UCSD-AML1 (cell line): Measurements from ENCODE around the gene MEX3A.
"Not testable (repeated sequence)": the region's sequence is repeated elsewhere in the genome, so short reads cannot be mapped to it uniquely, and the experiment has no call there.

ENCODE experiments used
- DNase-seq: peaks from one replicate; lab custom pipeline; 2025; ENCODE audit not compliant: unreplicated experiment; lab: John Stamatoyannopoulos, UW

The MEX3A gene

DNA sequence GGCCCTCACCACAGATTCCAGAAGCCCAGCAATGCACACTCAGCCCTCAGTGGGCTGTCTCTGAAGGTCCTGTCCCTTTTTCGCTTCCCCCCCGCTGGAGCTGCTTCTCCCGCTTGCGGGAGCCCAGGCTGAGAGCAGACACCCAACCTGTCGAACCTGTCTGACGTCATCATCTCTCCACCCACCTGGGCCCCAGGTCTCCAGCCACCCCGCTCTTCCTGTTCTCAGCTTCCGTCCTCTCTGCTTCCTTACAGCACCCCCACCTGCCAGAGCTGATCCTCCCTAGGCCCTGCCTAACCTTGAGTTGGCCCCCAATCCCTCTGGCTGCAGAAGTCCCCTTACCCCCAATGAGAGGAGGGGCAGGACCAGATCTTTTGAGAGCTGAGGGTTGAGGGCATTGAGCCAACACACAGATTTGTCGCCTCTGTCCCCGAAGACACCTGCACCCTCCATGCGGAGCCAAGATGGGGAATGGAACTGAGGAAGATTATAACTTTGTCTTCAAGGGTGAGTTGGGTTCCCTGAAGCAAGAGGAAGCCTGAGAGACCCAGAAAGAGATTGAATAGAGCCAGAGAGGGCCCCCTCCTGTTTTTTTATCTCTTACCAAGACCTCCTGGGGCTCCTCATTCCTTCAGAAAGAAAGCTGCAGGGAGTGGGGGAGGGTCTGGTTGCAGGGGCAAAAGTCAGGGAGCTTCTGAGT is 21.2 kb downstream of the MEX3A start, which contains the start of gene RAB25:
Gene RAB25, plus strand, starts transcription at position 224 of the 700 bp plus-strand sequence. Its CDS starts 241 bp downstream, at position 465.
- no peak for DNase-seq

DNA sequence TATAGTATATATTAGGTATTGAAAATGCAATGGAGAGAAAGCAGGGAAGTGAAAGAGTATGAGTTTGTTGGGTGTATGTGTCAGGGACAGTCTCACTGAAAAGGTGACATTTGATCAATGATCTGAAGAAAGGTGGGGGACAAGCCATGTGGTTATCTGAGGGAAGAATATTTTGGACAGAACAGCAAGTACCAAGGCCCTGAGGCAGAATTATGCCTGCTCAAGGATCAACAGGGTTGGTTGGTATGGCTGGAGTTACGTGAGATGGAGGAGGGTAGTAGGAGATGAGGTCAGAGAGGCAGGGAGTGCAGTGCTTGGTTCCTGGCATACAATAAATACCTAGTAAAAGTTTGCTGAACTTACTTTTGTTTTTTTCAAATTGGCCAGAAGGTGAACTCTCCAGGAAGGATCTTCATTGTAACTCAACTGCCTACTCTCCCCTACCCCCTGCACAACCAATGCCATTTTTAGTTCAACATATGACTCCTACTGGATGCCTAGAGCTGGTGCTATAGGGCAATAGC is 25.9 kb downstream of the MEX3A start:
- no peak for DNase-seq

DNA sequence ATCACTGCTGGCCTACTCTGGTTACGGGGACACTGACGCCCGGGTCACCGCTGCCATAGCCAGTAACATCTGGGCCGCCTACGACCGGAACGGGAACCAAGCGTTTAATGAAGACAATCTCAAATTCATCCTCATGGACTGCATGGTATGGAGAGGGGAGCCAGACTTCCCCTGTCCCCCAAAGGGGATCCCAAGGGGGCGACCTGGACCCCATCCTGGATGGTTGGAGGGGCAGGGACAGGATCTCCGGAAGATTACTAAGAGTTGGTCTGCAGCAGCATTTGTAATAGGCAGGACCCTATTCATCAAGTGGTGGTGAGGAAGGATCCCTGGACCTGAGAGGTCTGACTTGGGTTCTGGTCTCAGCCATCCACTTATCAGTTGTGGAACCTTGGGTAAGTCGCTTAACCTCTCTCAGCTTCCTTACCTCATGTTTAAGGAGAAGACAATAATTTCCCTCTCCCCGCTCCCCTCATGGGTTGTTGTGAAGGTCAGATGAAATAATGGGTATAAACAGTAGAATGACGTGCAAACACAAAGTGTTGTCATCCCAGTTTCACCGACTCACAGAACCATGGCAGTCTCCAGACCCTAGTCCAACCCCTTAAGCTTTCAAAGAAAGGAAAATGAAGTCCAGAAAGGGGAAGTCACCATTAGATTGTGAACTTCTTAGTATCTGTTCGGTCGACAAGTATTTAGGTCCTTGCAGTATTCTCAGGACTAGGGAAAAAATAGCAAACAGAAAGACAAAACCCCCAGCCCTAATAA is 26.8 kb downstream of the MEX3A start:
- no peak for DNase-seq

DNA sequence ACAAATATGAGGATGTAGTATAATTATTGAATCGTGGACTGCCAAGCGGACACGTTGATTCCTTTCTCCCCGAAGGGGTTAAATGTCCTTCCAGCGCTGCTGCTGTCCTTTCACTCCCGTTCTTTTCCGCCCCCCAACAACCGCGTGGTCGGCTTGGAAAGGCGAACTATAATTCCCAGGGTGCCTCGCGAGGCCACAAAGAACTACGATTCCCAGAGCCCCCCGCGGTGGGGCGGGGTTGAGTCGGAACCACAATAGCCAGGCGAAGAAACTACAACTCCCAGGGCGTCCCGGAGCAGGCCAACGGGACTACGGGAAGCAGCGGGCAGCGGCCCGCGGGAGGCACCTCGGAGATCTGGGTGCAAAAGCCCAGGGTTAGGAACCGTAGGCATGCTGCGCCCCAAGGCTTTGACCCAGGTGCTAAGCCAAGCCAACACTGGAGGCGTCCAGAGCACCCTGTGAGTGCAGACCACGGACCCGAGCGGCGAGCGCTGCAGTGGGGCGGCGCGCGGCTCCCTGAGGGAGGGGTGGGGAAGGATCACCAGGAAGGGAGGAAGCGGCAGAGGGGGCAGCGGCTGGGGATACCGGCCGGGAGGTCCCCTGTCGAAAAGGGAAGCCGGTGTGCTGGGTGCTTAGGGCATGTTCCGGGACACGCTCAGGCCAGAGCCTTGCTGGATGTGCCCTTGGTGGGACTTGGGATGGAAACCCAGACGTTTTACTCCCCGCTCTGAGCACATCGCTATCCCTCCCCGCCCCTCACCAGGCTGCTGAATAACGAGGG is 27.6 kb downstream of the MEX3A start, which contains the start of gene LAMTOR2:
Gene LAMTOR2, plus strand, starts transcription at position 283 of the 781 bp plus-strand sequence. Its CDS starts 108 bp downstream, at position 391.
- DNase-seq: peak; percentile 98

DNA sequence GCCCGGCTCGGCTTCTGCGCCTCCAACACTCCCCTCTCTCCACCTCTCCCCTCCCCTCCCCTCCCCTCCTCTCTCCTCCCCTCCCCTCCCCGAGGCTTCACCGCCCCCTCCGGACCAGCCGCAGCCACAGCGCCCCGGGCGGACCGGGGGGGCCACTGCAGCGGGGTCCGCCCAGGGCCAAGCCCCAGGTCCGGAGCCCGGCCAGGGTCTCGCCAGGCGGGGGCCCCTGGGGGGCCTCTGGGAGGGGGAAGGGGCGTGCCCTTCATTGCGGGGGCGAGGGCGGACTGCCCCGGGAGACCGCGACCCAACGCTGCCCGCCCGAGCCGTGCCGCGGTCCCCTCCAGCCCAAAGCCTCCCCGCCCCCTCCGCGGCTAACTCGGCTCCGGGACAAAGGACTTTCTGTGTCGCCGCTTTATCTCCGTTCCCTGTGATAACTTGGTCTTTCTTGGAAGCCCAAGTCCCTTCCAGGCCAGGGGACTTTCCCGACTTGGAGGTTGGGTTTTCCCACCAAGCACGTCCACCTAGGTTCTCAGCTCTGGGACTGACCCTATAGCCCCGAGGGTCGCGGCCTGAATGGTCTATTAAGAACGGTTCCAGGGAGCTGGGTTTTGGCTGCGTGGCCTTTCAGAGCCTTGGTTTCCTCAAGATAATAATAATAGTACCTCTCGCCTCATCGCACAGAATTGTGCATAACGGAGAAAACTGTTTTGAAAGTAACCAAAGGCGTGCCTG is 28.3 kb downstream of the MEX3A start, which contains the start of gene UBQLN4:
Gene UBQLN4, minus strand, starts transcription at position 31 of the 732 bp plus-strand sequence. CDS start 97 bp downstream, outside the sequence.
- DNase-seq: peak; percentile 91

DNA sequence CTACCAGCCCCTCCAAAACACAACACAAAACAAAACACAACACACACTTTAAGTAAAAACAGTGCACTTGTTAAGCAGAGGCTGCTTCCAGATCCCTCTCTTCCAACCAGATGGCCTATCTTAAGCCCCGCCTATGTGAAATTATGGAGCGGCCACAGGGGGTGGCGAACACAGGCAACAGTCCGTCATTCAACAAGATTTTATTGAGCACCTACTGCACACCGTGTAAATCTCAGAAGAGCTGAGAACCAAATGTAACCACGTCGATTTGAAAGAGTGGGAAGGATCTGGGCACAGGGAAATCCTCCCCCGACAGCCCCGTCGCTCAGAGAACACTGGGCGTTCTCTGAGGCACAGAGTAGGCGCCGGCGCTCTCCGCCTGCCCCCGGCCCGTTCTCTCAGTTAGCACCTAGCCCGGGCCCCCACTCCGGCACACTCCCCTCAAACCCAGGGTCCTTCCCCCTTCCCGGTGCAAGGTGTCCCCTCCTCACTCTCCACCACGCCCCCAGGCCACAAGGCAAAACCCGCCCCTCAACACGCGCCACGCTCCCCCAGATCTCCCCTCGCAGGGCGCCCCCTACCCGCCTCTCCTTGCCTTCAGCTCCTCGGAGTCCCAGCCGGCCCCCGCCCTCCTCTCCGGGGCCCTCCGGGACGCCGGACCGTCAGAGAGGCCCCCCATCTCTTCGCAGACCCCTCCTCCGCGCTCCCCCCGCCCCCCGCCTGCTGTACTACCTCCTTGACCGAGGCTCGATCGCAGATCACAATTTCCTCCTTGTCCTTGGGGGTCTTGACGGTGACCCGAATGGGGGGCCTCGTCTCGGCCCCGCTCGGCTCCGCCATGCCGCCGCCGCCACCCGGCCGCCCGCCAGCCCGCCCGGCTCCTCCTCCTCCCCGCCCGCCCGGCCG is 29.1 kb downstream of the MEX3A start:
- DNase-seq: peak; percentile 82

DNA sequence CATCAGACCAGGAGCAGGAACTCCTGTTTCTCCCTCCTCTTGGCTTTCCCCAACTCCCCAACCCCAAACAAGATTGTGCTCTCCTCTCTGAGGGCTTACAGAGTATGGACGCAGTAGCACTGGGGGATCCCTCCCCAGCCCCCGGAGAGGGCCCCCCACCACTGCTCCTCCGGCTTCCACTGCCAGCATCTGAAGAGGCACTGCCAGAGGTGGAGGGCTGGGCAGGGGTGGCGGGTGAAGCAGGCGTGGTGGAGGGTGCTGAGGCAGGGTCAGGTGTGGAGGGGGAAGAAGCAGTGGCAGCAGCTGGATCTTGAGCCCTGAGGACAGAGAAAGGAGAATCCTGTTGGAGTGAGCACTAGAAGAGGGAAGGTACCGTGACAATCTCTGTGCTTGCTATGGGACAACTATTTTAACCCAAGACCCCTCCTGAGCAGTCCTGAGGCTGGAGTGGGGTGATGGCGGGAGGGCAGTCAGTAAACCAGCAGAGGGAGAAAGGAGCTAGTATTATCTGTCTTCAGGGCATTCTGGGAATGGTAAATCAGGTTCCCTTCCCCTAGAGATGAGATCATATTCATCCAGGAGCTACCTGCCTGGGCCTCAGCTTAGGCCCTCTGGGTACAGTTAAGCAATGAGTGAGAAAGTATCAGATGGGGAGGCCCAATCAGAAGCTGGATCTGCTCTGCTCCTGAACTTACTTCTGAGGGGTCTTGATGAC is 31.1 kb downstream of the MEX3A start:
- no peak for DNase-seq

DNA sequence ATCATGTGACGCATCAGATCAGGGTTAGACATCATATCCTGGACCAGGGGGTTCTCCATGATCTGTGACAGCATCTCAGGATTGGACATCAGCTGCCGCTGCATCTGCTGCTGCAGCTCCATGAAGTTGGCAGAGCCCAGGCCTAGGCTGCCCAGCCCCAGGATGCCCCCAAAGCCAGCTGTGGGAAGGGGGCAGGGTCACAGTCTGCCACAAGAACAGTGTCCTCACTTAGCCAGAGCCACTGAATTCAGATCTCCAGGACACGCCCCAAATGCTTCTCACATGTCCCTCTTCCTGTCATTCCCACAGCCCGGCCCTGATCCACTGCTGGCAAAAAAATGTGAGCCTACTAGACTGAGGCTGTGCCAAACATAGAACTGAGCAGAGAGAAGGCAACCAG is 31.9 kb downstream of the MEX3A start:
- DNase-seq: no peak

DNA sequence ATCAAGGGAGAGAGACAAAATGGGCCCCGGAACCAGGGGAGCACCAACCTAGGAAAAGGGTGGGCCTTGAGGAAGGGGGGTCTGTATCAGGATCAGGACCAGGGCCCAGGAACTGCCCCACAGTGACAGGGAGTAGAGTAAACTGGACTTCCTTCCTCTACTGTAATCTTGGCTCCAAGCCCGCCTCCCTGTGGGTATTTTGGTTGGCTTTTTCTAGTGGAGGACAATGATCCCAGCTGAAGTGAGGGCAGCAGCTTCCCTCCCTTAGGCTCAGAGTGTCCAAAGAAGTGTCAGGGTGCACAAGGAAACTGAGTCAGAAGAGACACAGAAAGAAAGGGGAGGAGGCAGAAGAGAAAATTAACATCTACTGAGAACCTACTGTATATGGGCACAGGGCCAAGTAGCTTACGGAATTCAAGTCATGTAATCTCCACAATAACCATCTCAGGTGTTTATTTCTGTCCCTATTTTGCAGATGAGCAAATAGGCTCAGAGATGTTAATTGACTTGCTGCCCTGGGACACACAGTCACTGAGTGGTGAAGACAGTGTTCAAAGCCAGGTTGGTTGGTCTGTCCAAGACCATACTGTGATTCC is 33.5 kb downstream of the MEX3A start:
- no peak for DNase-seq

DNA sequence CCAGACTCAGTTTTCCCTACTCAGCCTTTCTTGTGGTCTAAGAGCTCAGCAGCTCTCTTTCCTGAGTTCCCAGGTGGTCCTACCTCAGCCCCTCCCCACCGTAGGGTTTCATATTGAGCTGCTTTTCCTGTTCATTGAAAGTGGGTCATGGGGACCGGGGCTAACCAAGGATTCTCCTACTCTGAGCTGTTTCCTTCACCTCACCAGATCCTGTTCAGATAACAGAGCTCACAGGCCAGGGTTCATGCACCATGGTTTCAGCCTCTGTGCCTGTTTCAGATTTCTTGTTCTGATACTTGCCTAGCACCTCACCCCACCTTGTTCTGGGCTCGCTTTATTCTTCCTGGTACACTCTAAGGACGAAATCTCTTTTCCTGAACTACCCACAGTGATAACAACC is 37.2 kb downstream of the MEX3A start:
- DNase-seq: no peak

DNA sequence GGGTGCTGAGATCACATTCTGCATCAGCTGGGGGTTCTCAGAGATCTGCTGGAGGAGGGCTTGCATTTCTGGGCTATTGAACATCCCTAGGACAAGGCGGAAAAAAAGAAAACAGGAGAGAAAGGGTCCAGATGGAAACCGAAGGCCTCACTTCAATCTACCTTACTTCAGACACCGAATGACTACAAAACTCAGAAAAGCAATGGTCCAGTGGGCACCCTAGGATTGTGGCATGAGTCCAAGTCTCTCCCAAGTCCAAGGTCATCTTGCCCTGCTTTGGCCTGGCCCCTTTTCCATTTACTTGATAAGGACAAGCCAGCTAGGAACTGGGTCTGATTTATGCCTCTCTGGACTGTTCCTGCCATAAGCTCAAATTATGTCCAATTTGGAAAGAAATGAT is 39.4 kb downstream of the MEX3A start:
- DNase-seq: no peak

DNA sequence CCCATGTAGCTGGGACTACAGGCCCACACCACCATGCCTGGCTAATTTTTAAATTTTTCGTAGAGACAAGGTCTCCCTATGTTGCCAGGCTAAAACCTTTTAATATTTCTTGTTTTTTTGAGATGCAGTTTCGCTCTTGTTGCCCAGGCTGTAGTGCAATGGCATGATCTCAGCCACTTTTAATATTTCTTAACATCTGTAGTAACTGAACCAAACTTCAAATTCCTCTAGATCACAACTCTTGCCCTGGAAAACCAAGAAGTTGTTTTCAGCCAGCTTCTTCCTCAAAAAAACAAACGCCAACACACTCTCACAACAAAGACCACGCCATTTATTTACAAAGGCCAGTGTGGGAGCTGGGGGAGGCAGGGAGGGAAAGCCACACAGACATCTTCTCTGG is 47.3 kb downstream of the MEX3A start:
- not testable (repeated sequence) for DNase-seq

DNA sequence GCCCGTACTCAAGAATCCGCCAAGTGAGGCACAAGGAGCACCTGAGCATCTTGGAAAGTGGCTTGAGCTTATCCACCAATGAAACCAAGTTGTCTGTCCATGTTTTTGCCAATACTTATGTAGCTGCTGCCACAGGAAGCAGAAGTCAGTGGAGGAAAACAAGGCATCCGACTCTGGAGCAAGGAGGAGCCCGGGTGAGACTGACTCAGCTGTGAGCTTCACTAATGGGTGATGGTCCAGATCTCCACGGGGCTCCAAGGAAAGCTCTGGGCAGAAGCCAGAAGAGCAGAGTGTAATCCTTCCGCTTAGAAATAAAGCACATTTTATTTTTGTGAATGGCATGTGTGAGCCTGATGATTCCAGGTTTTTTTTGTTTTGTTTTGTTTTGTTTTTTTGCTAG is 49.3 kb downstream of the MEX3A start:
- DNase-seq: no peak

DNA sequence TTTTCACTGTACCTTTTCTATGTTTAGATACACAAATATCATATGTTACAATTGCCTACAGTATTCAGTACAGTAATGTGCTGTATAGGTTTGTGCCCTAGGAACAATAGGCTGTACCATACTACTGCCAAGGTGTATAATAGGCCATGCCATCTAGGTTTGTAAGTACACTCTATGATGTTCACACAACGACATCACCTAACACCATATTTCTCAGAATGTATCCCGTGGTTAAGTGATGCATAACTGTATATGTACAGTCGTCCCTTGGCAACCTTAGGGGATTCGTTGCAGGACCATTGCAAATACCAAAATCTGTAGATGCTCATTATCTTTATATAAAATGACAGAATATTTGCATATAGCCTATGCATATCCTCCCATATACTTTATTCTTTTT is 55.7 kb downstream of the MEX3A start:
- DNase-seq: no peak

DNA sequence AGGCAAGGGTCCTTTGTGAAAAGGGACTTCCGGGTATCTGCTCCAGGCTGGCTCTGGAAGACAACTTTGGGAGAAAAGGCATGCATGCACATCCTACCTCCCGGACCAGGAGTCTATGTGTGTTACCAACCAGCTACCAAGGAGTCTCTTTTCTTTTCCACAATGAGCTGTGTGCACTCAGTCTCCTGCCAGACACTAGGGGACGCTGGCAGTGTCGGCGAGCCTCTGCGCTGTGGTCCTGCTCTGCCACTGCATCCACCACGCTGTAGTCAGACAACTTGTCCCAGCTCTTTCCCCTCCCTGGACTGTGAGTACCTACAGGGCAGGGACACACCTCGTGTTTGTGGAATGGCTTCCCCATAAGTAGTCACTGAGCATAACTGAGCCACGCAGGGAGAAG is 56.4 kb downstream of the MEX3A start:
- peak; percentile 63 for DNase-seq

DNA sequence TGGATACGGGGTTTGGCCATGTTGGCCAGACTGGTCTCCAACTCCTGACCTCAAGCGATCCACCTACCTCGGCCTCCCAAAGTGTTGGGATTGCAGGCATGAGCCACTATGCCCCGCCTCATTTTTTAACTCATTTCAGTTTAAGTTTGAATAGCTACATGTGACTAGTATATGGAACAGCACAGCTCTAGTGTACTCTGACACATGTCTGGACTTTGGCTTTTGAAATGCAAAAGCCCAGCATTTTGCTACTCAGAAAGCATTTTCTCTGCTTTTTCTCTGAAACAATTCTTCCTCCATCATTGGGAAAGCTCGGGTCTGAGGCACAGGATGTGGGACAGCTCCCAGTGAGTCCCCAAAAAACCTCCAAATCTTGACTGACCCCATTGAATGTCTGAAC is 57.5 kb downstream of the MEX3A start:
- no peak for DNase-seq
